ENCODE data around the gene VWA3B.

Gene VWA3B

GRCh38 chr2:98177286-98177685 is 90.3 kb downstream of the VWA3B start:
- DNase-seq, result no peak
- Mint-ChIP-seq H3K27me3 (ENCODE audit: low read depth, poor library complexity) (peaks cover 41% of the 10 kb centered on the region), H3K27ac (no peak overlapping the region), H3K4me1 (no peaks in the 10 kb centered on the region), H3K9me3 (no peaks in the 10 kb centered on the region), H3K36me3 (ENCODE audit: low read depth) (no peaks in the 10 kb centered on the region), H3K4me3 (no peak overlapping the region)
- no peak for TF ChIP-seq CTCF (IDR thresholded peaks at IDR 0.05)

- H3K4me3 Mint-ChIP-seq, result no peak overlapping the region
- H3K27ac Mint-ChIP-seq, result no peak overlapping the region
- no peaks in the 10 kb centered on the region for H3K9me3 Mint-ChIP-seq
- DNase-seq, result no peak
- no peaks in the 10 kb centered on the region for H3K4me1 Mint-ChIP-seq
- no peak for TF ChIP-seq CTCF (IDR thresholded peaks at IDR 0.05)
- H3K27me3 Mint-ChIP-seq (ENCODE audit: low read depth, poor library complexity), result peaks cover 41% of the 10 kb centered on the region
- no peaks in the 10 kb centered on the region for H3K36me3 Mint-ChIP-seq (ENCODE audit: low read depth)
These were observed 91.0 kb downstream of the VWA3B start for GRCh38 chr2:98177986-98178385.

GRCh38 chr2:98180456-98180855 is 93.5 kb downstream of the VWA3B start:
- Mint-ChIP-seq H3K9me3 (no peaks in the 10 kb centered on the region), H3K36me3 (ENCODE audit: low read depth) (no peaks in the 10 kb centered on the region), H3K27ac (no peak overlapping the region), H3K4me3 (no peak overlapping the region), H3K4me1 (no peaks in the 10 kb centered on the region), H3K27me3 (ENCODE audit: low read depth, poor library complexity) (peaks cover 31% of the 10 kb centered on the region)
- DNase-seq, result no peak
- no peak for TF ChIP-seq CTCF (IDR thresholded peaks at IDR 0.05)

- Mint-ChIP-seq H3K27ac (no peak overlapping the region), H3K9me3 (no peaks in the 10 kb centered on the region), H3K4me3 (no peak overlapping the region), H3K4me1 (no peaks in the 10 kb centered on the region), H3K36me3 (ENCODE audit: low read depth) (no peaks in the 10 kb centered on the region), H3K27me3 (ENCODE audit: low read depth, poor library complexity) (peaks cover 26% of the 10 kb centered on the region)
- no peak for DNase-seq
- TF ChIP-seq CTCF (IDR thresholded peaks at IDR 0.05), result no peak
These were observed 94.4 kb downstream of the VWA3B start for GRCh38 chr2:98181346-98181745.

- Mint-ChIP-seq H3K27ac (no peak overlapping the region), H3K4me1 (no peaks in the 10 kb centered on the region), H3K36me3 (ENCODE audit: low read depth) (no peaks in the 10 kb centered on the region), H3K4me3 (no peak overlapping the region), H3K9me3 (no peaks in the 10 kb centered on the region), H3K27me3 (ENCODE audit: low read depth, poor library complexity) (peaks cover 3% of the 10 kb centered on the region)
- DNase-seq, result no peak
- no peak for TF ChIP-seq CTCF (IDR thresholded peaks at IDR 0.05)
These were observed 98.8 kb downstream of the VWA3B start for GRCh38 chr2:98185801-98186200.

- H3K9me3 Mint-ChIP-seq, result no peaks in the 10 kb centered on the region
- H3K27me3 Mint-ChIP-seq (ENCODE audit: low read depth, poor library complexity), result peaks cover 1% of the 10 kb centered on the region
- H3K27ac Mint-ChIP-seq, result no peak overlapping the region
- H3K4me3 Mint-ChIP-seq, result no peak overlapping the region
- no peaks in the 10 kb centered on the region for H3K36me3 Mint-ChIP-seq (ENCODE audit: low read depth)
- DNase-seq, result no peak
- H3K4me1 Mint-ChIP-seq, result no peaks in the 10 kb centered on the region
- no peak for TF ChIP-seq CTCF (IDR thresholded peaks at IDR 0.05)
These were observed 100.2 kb downstream of the VWA3B start for GRCh38 chr2:98187194-98187593.

Measured in nephron progenitor cell (in vitro differentiated cells).